ENCODE results near the gene MAD1L1. TPM values are rescaled to one million over a fixed set of nuclear protein-coding genes. Genes with fewer than 3 reads are reported as not detected.

The MAD1L1 gene
- total and polyA plus RNA-seq, 4 donors: 12.8 to 20.7 (median 16.5) TPM

- Histone ChIP-seq H3K4me1 (ENCODE audit: control insufficient read depth in 4 of 4, insufficient read depth in 4 of 4, low read length in 3 of 4) (no peaks in the 10 kb centered on the region), H3K27me3 (ENCODE audit: control insufficient read depth in 4 of 4, insufficient read depth in 4 of 4, low read length in 3 of 4) (no peaks in the 10 kb centered on the region), H3K9ac (ENCODE audit: low read depth in 1 of 2, low read length in 2 of 2) (no peak overlapping the region), H3K4me3 (ENCODE audit: low read depth in 1 of 3, low read length in 3 of 3) (no peak overlapping the region), H3K36me3 (ENCODE audit: control insufficient read depth in 4 of 4, insufficient read depth in 3 of 4, low read depth in 1 of 4, low read length in 3 of 4) (no peaks in the 10 kb centered on the region), H3K27ac (ENCODE audit: low read depth in 1 of 2, low read length in 2 of 2) (no peak overlapping the region), H3K9me3 (ENCODE audit: control insufficient read depth in 4 of 4, low read length in 3 of 4) (peaks cover 0 to 12% (median 5%) of the 10 kb centered on the region in 4 donors)
- 20% methylated on average over 1 of the region's 1 CpG for WGBS
- TF ChIP-seq TAF1 (conservative IDR thresholded peaks at IDR 0.05) (no peak), FOXA2 (IDR thresholded peaks at IDR 0.05) (no peak), HNF4G (IDR thresholded peaks at IDR 0.05) (no peak), EGR1 (IDR thresholded peaks at IDR 0.05; ENCODE audit: low read depth in 2 of 2) (no peak), YY1 (IDR thresholded peaks at IDR 0.05) (no peak), JUND (IDR thresholded peaks at IDR 0.05) (no peak), NR2F2 (IDR thresholded peaks at IDR 0.05) (no peak), GABPA (IDR thresholded peaks at IDR 0.05 in 1 of 2, conservative IDR thresholded peaks at IDR 0.05 in 1 of 2) (no peak), RAD21 (IDR thresholded peaks at IDR 0.05) (peak; percentile 34 to 44)
- DNase-seq (ENCODE audit: low spot score): no peak
Measured at GRCh38 chr7:1794888-1795542, 437.7 kb downstream of the MAD1L1 start.

DNA sequence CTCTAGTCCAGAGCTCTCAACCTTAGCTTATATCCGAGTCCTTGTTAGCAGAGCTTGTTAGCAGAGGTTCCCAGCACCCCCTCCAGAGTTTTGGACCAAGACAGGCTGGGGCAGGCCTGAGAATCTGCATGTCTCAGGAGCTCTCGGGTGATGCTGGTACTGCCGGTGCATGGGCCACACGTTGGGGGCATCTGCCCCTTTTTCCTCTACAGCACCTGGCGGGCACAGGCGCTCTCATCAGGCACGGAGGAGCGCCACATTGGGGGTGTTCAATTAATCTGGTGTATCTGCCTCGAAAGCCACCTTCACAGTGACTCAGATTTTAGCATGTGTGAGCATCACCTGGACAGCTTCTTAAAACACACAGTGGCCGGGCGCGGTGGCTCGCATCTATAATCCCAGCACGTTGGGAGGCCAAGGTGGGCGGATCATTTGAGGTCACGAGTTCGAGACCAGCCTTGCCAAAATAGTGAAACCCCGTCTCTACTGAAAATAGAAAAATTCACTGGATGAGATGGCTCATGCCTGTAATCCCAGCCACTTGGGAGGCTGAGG is 445.0 kb downstream of the MAD1L1 start:
- Histone ChIP-seq H3K4me1 (ENCODE audit: control insufficient read depth in 4 of 4, insufficient read depth in 4 of 4, low read length in 3 of 4) (no peaks in the 10 kb centered on the region), H3K9ac (ENCODE audit: low read depth in 1 of 2, low read length in 2 of 2) (no peak overlapping the region), H3K27me3 (ENCODE audit: control insufficient read depth in 4 of 4, insufficient read depth in 4 of 4, low read length in 3 of 4) (no peaks in the 10 kb centered on the region), H3K9me3 (ENCODE audit: control insufficient read depth in 4 of 4, low read length in 3 of 4) (peaks cover 0 to 2% (median 0%) of the 10 kb centered on the region in 4 donors), H3K4me3 (ENCODE audit: low read depth in 1 of 3, low read length in 3 of 3) (no peak overlapping the region), H3K27ac (ENCODE audit: low read depth in 1 of 2, low read length in 2 of 2) (no peak overlapping the region), H3K36me3 (ENCODE audit: control insufficient read depth in 4 of 4, insufficient read depth in 3 of 4, low read depth in 1 of 4, low read length in 3 of 4) (no peaks in the 10 kb centered on the region)
- 93% methylated on average over 18 of the region's 18 CpGs for whole genome bisulfite sequencing
- no peak for TF ChIP-seq HNF4G (IDR thresholded peaks at IDR 0.05)
- no peak for DNase-seq (ENCODE audit: low spot score)

- TF ChIP-seq, protein P1, sequence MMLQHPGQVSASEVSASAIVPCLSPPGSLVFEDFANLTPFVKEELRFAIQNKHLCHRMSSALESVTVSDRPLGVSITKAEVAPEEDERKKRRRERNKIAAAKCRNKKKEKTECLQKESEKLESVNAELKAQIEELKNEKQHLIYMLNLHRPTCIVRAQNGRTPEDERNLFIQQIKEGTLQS (IDR thresholded peaks at IDR 0.05): no peak
- TF ChIP-seq RAD21 (IDR thresholded peaks at IDR 0.05) (no peak), JUND (IDR thresholded peaks at IDR 0.05) (no peak), EGR1 (IDR thresholded peaks at IDR 0.05; ENCODE audit: low read depth in 2 of 2) (no peak), FOXA1 (IDR thresholded peaks at IDR 0.05) (no peak), GABPA (IDR thresholded peaks at IDR 0.05 in 1 of 2, conservative IDR thresholded peaks at IDR 0.05 in 1 of 2) (no peak), TAF1 (conservative IDR thresholded peaks at IDR 0.05) (no peak), FOXA2 (IDR thresholded peaks at IDR 0.05) (no peak), CTCF (IDR thresholded peaks at IDR 0.05; ENCODE audit: low read depth, low read length, missing input control) (no peak), NR2F2 (IDR thresholded peaks at IDR 0.05) (no peak), RXRA (IDR thresholded peaks at IDR 0.05) (no peak)
- TF ChIP-seq, protein P2, sequence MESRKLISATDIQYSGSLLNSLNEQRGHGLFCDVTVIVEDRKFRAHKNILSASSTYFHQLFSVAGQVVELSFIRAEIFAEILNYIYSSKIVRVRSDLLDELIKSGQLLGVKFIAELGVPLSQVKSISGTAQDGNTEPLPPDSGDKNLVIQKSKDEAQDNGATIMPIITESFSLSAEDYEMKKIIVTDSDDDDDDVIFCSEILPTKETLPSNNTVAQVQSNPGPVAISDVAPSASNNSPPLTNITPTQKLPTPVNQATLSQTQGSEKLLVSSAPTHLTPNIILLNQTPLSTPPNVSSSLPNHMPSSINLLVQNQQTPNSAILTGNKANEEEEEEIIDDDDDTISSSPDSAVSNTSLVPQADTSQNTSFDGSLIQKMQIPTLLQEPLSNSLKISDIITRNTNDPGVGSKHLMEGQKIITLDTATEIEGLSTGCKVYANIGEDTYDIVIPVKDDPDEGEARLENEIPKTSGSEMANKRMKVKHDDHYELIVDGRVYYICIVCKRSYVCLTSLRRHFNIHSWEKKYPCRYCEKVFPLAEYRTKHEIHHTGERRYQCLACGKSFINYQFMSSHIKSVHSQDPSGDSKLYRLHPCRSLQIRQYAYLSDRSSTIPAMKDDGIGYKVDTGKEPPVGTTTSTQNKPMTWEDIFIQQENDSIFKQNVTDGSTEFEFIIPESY (IDR thresholded peaks at IDR 0.05): no peak
- Histone ChIP-seq H3K27me3 (ENCODE audit: control insufficient read depth in 4 of 4, insufficient read depth in 4 of 4, low read length in 3 of 4) (no peaks in the 10 kb centered on the region), H3K36me3 (ENCODE audit: control insufficient read depth in 4 of 4, insufficient read depth in 3 of 4, low read depth in 1 of 4, low read length in 3 of 4) (no peaks in the 10 kb centered on the region), H3K4me3 (ENCODE audit: low read depth in 1 of 3, low read length in 3 of 3) (no peak overlapping the region), H3K9me3 (ENCODE audit: control insufficient read depth in 4 of 4, low read length in 3 of 4) (peaks cover 0 to 2% (median 0%) of the 10 kb centered on the region in 4 donors), H3K27ac (ENCODE audit: low read depth in 1 of 2, low read length in 2 of 2) (no peak overlapping the region), H3K4me1 (ENCODE audit: control insufficient read depth in 4 of 4, insufficient read depth in 4 of 4, low read length in 3 of 4) (no peaks in the 10 kb centered on the region), H3K9ac (ENCODE audit: low read depth in 1 of 2, low read length in 2 of 2) (no peak overlapping the region)
- 76% methylated on average over 9 of the region's 9 CpGs for WGBS
- no peak for DNase-seq (ENCODE audit: low spot score)
Measured at GRCh38 chr7:1787241-1787640, 445.5 kb downstream of the MAD1L1 start.
